HG03442 (cell line): ENCODE data around the gene OSER1.
"Not testable (repeated sequence)": the region's sequence is repeated elsewhere in the genome, so short reads cannot be mapped to it uniquely, and the experiment has no call there.

Source experiments
- ATAC-seq: cut with Tn5 transposase; IDR thresholded peaks from one replicate; pipeline ENCODE4 v1.9.1; 2021; ENCODE audit warnings: mild to moderate bottlenecking, moderate library complexity; ENCODE audit not compliant: unreplicated experiment

OSER1 gene

GRCh38 chr20:44204156-44204831 is 6.3 kb downstream of the OSER1 start:
- ATAC-seq: no peak

- ATAC-seq: no peak
These were observed 7.4 kb downstream of the OSER1 start for GRCh38 chr20:44203161-44203560.

DNA sequence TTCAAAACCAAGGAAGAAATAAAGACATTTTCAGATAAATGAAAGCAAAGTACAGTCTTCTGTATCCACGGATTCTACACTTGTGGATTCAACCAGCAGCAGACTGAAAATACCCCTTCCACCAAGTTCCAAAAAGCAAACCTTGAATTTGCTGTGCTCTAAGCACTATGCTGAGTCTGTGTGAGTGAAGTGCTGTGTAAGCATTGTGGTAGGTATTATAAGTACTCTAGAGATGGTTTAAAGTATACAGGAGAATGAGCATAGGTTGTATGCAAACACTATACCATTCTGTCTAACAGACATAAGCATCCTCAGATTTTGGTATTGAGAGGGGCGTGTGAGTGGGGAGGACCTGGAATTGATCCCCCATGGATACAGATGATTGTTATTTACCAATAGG is 9.6 kb downstream of the OSER1 start:
- no peak for ATAC-seq

DNA sequence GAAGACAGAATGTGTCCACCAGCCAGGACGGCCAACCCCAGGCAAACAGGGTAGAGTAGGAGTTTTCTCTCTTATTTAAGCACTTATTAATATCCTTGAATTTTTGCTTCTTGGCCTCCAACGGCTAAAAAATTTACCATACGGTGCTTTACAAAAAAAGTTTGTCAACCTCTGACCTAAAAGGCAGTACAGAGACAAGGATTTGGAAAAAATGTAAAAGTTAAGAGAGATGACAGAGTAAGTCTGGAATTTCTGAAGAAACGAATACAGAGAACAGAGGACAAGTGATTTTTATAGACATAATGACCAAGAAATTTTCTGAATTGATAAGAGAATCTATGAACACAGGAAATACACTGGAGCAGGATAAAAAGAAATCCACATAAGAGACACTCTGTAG is 10.2 kb downstream of the OSER1 start:
- no peak for ATAC-seq

- ATAC-seq: no peak
These were observed 10.7 kb downstream of the OSER1 start for GRCh38 chr20:44199877-44200276.

- ATAC-seq: no peak
These were observed 11.7 kb downstream of the OSER1 start for GRCh38 chr20:44198872-44199271.

GRCh38 chr20:44196271-44196670 is 14.3 kb downstream of the OSER1 start:
- no peak for ATAC-seq

- ATAC-seq: no peak
These were observed 15.0 kb downstream of the OSER1 start for GRCh38 chr20:44195605-44196004.

- ATAC-seq: no peak
These were observed 16.8 kb downstream of the OSER1 start for GRCh38 chr20:44193801-44194200.

- not testable (repeated sequence) for ATAC-seq
These were observed 18.9 kb downstream of the OSER1 start for GRCh38 chr20:44191640-44192039.

GRCh38 chr20:44190197-44190852 is 20.2 kb downstream of the OSER1 start:
- not testable (repeated sequence) for ATAC-seq

GRCh38 chr20:44188752-44189151 is 21.8 kb downstream of the OSER1 start:
- ATAC-seq: no peak

DNA sequence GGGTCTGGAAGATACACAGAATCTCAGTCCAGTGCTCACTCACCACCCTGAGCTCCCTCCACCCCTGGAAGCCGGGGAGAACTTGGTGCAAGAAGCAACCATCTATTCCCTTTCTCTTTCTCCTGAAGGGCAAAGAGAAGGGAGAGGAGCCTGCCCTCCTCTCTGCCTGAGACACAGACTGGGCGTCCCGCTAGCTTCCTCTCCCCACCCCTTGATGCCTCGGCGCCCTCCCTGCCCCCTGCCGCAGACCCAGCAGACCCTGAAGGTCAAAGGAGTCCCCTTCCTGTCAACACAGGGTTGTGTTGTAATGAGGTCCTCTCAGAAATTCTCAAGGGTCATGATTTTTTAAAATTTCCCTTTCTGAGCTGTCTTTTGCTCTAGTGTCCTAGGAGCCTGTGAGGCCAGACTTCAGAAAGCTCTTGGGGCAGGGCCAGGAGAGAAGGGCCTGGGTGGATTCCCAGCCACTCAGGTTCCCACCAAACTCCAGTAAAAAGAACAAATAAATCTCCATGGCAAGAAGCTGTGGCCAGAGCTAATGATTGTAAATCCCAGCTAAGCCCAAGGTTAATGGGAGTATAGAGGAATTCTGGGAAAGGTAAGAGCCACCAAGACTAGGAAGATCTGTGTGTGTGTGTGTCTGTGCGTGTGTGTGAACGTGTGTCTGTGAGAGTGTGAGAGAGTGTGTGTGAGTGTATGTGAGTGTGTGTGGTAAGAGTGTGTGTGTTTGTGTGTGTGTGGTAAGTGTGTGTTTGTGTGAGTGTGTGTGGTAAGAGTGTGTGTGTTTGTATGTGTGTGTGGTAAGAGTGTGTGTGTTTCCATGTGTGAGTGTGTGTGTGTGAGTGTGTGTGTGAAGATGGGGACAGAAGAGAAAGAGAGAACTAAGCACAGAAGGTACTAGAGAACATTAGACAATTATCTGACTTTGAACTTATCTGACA is 22.5 kb downstream of the OSER1 start:
- ATAC-seq: no peak

DNA sequence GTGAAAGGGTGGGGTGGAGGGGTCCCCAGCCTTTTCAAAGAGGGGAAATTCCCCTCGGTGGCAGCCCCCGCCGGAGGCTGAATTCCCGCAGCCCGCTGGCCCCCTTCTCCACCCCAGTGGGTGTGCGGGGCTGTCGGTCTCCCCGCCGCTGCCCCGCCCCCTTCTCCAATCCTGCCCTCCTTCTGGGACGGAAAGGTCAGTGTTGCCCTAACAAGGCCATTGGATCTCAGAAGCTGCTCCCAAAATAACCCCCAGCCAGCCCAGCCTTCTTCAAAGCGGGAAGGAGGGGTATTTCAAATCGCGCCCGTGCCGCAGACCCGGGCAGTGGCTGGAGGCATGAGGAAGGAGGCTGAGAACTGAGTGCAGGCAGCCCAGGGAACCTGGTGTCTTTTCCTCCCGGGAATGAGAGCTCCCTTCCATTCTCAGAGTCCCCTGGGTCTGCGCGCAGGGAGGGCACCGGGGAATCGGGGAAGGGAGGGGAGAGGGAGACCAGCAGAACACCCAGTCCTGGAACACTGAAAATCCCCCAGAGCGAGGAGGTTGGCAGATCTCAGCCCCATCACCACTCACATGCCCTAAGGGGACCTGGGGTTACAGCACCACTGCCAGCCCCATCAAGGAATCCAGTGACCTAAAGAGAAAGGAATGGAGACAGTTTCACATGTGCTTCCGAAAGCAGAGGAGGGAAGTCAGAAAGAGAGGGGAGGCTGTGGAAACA is 23.4 kb downstream of the OSER1 start, which contains the start of gene JPH2:
TSS of gene JPH2 (minus strand) at position 135 of the 718 bp plus-strand sequence. CDS start 483 bp downstream, outside the sequence.
- ATAC-seq: no peak

- no peak for ATAC-seq
These were observed 23.9 kb downstream of the OSER1 start for GRCh38 chr20:44186674-44187053.

- no peak for ATAC-seq
These were observed 24.4 kb downstream of the OSER1 start for GRCh38 chr20:44186201-44186600.

DNA sequence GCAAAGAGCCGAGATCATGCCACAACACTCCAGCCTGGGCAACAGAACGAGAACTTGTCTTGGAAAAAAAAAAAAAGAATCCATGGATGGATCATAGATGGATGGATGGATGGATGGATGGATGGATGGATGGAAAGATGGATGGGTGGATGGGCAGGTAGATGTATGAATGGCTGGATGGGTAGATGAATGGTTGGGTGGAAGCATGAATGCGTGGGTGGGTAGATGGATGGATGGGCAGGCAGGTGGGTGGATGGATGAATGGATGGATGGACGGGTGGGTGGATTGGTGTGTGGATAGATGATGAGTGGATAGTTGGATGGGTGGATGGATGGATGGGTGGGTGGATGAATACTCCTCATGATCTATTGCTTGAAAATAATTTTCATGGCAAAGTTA is 25.0 kb downstream of the OSER1 start:
- ATAC-seq: no peak

DNA sequence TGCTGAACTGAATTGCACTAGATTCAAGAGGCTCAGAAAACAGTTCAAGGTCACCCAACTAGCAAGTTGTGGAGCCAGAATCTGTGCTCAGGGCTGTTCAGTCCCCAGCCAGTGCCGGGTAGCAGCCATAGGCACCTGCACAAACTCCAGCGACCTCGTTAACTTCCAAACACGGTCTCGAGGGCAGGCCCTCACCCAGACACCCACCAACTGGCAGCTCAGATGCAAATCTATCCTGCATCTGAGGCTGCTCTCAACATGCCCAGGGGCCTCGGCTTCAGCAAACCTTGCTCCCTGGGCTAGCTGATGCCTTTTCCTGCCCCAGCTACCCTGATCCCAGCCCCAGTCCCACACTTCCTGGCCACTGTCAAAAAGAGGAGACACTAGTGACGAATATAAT is 27.3 kb downstream of the OSER1 start:
- ATAC-seq: no peak

DNA sequence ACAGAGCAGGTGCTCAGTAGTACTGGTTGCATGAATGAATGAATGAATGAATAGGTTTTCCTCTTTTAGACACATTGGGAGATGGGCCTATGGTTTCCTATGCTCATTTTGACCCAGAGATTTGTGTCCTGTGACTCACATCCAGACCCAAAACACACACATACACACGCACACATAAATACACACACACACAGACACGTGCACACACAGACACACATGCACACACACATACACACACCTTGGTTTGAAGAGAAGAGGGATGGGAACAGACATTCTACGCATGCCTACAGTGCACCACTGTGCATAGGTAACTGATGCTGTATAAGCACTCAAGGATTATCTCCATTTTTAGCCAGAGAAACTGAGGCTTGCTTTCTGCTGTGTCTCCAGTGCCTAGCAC is 27.7 kb downstream of the OSER1 start:
- ATAC-seq: no peak

DNA sequence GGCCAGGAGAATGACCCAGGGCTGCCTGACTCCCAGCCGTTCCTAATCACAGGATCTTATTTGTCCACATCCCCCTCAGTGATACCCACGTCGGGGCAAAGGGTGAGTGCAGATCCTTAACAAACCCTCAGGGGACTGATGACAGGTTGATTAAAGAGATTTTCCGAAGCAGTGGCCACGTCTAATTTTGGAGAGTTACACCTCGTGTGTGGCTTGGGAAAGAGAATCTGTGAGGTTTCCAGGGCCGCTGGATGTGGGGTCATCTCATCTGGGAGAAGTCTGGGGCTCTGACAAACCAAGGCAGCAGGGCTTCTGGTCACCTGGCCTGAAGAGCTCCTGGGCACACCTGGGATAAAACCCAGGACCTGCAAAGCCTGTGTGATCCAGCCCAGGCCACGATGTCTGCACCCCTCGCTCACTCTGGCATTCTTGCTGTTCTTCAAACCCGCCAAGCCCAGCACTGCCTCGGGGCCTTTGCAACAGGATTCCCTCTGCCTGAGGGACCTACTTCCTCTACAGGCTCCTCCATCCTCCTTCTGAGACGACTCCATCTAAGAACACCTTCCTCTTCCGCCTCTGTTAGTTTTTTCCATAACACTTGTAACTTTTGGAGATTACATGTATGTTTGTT is 28.3 kb downstream of the OSER1 start:
- ATAC-seq: no peak
